IPS-15b (cell line): ENCODE results near the gene PCYOX1L.

Experiments
- H3K27me3 ChIP-seq: one replicate; pipeline ENCODE4 v1.6.1; 2013; ENCODE audit warnings: low read length; ENCODE audit not compliant: control insufficient read depth, insufficient read depth
- H3K36me3 ChIP-seq: one replicate; pipeline ENCODE4 v1.6.1; 2013; ENCODE audit warnings: low read length; ENCODE audit not compliant: control insufficient read depth, insufficient read depth
- H3K4me1 ChIP-seq: one replicate; pipeline ENCODE4 v1.6.1; 2013; ENCODE audit warnings: mild to moderate bottlenecking, low read length; ENCODE audit not compliant: control insufficient read depth, insufficient read depth
- H3K4me3 ChIP-seq: one replicate; pipeline ENCODE4 v1.5.1; 2013; ENCODE audit warnings: low read depth, low read length
- H3K9ac ChIP-seq: one replicate; pipeline ENCODE4 v1.6.1; 2013; ENCODE audit warnings: low read depth, mild to moderate bottlenecking, low read length
- H3K9me3 ChIP-seq: one replicate; pipeline ENCODE4 v1.6.1; 2013; ENCODE audit warnings: mild to moderate bottlenecking, low read length; ENCODE audit not compliant: control insufficient read depth, insufficient read depth

The PCYOX1L gene

GRCh38 chr5:149406979-149407306 lies 49.1 kb downstream of the PCYOX1L start:
- Histone ChIP-seq H3K4me1 (peaks cover 5% of the 10 kb centered on the region), H3K4me3 (no peak overlapping the region), H3K36me3 (no peaks in the 10 kb centered on the region), H3K9me3 (no peaks in the 10 kb centered on the region), H3K27me3 (no peaks in the 10 kb centered on the region), H3K9ac (no peak overlapping the region)

GRCh38 chr5:149407323-149408251 lies 49.7 kb downstream of the PCYOX1L start:
- Histone ChIP-seq H3K4me1 (peaks cover 5% of the 10 kb centered on the region), H3K27me3 (no peaks in the 10 kb centered on the region), H3K36me3 (no peaks in the 10 kb centered on the region), H3K9me3 (no peaks in the 10 kb centered on the region), H3K4me3 (no peak overlapping the region), H3K9ac (peak overlapping the region; percentile 13)

GRCh38 chr5:149408252-149409099 lies 50.6 kb downstream of the PCYOX1L start:
- no peak overlapping the region for H3K9ac ChIP-seq
- no peak overlapping the region for H3K4me3 ChIP-seq
- no peaks in the 10 kb centered on the region for H3K9me3 ChIP-seq
- no peaks in the 10 kb centered on the region for H3K27me3 ChIP-seq
- H3K4me1 ChIP-seq = peaks cover 5% of the 10 kb centered on the region
- H3K36me3 ChIP-seq = no peaks in the 10 kb centered on the region

GRCh38 chr5:149409268-149409948 lies 51.6 kb downstream of the PCYOX1L start:
- Histone ChIP-seq H3K4me3 (no peak overlapping the region), H3K36me3 (no peaks in the 10 kb centered on the region), H3K9ac (no peak overlapping the region), H3K4me1 (peaks cover 5% of the 10 kb centered on the region), H3K9me3 (no peaks in the 10 kb centered on the region), H3K27me3 (no peaks in the 10 kb centered on the region)

- Histone ChIP-seq H3K4me3 (no peak overlapping the region), H3K27me3 (no peaks in the 10 kb centered on the region), H3K4me1 (peaks cover 5% of the 10 kb centered on the region), H3K9me3 (no peaks in the 10 kb centered on the region), H3K9ac (no peak overlapping the region), H3K36me3 (no peaks in the 10 kb centered on the region)
These were observed 52.2 kb downstream of the PCYOX1L start for GRCh38 chr5:149410071-149410470.

- Histone ChIP-seq H3K9me3 (no peaks in the 10 kb centered on the region), H3K27me3 (no peaks in the 10 kb centered on the region), H3K9ac (no peak overlapping the region), H3K4me1 (peaks cover 5% of the 10 kb centered on the region), H3K4me3 (no peak overlapping the region), H3K36me3 (no peaks in the 10 kb centered on the region)
These were observed 53.0 kb downstream of the PCYOX1L start for GRCh38 chr5:149410721-149411432.

- H3K9me3 ChIP-seq = no peaks in the 10 kb centered on the region
These were observed 54.1 kb downstream of the PCYOX1L start for GRCh38 chr5:149411738-149412519.

GRCh38 chr5:149412783-149413476 lies 55.1 kb downstream of the PCYOX1L start:
- H3K36me3 ChIP-seq = no peaks in the 10 kb centered on the region
- peaks cover 6% of the 10 kb centered on the region for H3K4me1 ChIP-seq
- no peaks in the 10 kb centered on the region for H3K27me3 ChIP-seq
- no peak overlapping the region for H3K4me3 ChIP-seq
- no peak overlapping the region for H3K9ac ChIP-seq
- H3K9me3 ChIP-seq = no peaks in the 10 kb centered on the region

More at GRCh38 chr5:149411738-149412519, 54.1 kb downstream of the PCYOX1L start:
- Histone ChIP-seq H3K9ac (no peak overlapping the region), H3K4me1 (peaks cover 3% of the 10 kb centered on the region), H3K27me3 (no peaks in the 10 kb centered on the region), H3K4me3 (no peak overlapping the region), H3K36me3 (no peaks in the 10 kb centered on the region)

- H3K9ac ChIP-seq = no peak overlapping the region
- no peaks in the 10 kb centered on the region for H3K9me3 ChIP-seq
- H3K4me1 ChIP-seq = peaks cover 6% of the 10 kb centered on the region
These were observed 55.8 kb downstream of the PCYOX1L start for GRCh38 chr5:149413477-149414210.

More at GRCh38 chr5:149413477-149414210, 55.8 kb downstream of the PCYOX1L start:
- Histone ChIP-seq H3K4me3 (no peak overlapping the region), H3K27me3 (no peaks in the 10 kb centered on the region), H3K36me3 (no peaks in the 10 kb centered on the region)
